Thymus (tissue), 11 donors: ENCODE measurements around the gene RPGR. TPM values are rescaled to one million over a fixed set of nuclear protein-coding genes. Genes with fewer than 3 reads are reported as not detected.

ENCODE experiments used
- DNase-seq, 9 donors: peaks; one replicate each; pipeline ENCODE4 v3.0.0-alpha.2; 2013; ENCODE audit warnings: low spot score in 9 of 9, low read depth in 6 of 9, missing footprints in 1 of 9
- H3K27ac ChIP-seq, 2 donors: one replicate each; pipeline ENCODE4 v1.5.1; 2013; ENCODE audit warnings: control low read depth in 1 of 2, low read depth in 1 of 2, low read length in 1 of 2, mild to moderate bottlenecking in 1 of 2, moderate library complexity in 1 of 2
- H3K27me3 ChIP-seq, 2 donors: one replicate each; pipeline ENCODE4 v1.5.1; 2013; ENCODE audit warnings: low read length in 1 of 2; ENCODE audit not compliant: control insufficient read depth in 2 of 2, insufficient read depth in 1 of 2
- H3K36me3 ChIP-seq, 2 donors: one replicate each; pipeline ENCODE4 v1.5.1; 2013; ENCODE audit warnings: low read length in 1 of 2, mild to moderate bottlenecking in 1 of 2, moderate library complexity in 1 of 2; ENCODE audit not compliant: control insufficient read depth in 2 of 2, insufficient read depth in 2 of 2
- H3K4me1 ChIP-seq, 2 donors: one replicate each; pipeline ENCODE4 v1.5.1; 2013; ENCODE audit warnings: low read length in 2 of 2; ENCODE audit not compliant: control insufficient read depth in 2 of 2, insufficient read depth in 2 of 2
- H3K4me3 ChIP-seq, 2 donors: one replicate each; pipeline ENCODE4 v1.5.1; 2013; ENCODE audit warnings: low read length in 2 of 2, control low read depth in 1 of 2, mild to moderate bottlenecking in 1 of 2
- H3K9me3 ChIP-seq, 2 donors: one replicate each; pipeline ENCODE4 v1.5.1; 2013; ENCODE audit warnings: low read length in 1 of 2, mild to moderate bottlenecking in 1 of 2; ENCODE audit not compliant: control insufficient read depth in 2 of 2, insufficient read depth in 1 of 2
- WGBS: extraction: QIAGEN DNeasy Blood & Tissue Kit; methylation state at CpG from one replicate; pipeline ENCODE4 v1.1.7; 2013; 5-methylcytosine and 5-hydroxymethylcytosine counted together
- polyA plus RNA-seq: library from polyadenylated mRNA; stranded (reverse); fragments of 200-250 nt; gene quantifications from one replicate; pipeline ENCODE4 v1.2.3, GENCODE V29; 2013
- total RNA-seq: library from RNA; stranded (reverse); fragments of 120-200 nt; gene quantifications from one replicate; pipeline ENCODE4 v1.2.4, GENCODE V29; 2013
- donor health status: healthy.

The RPGR gene
- total and polyA plus RNA-seq, 2 donors: 6.9 to 35.2 TPM

- H3K27ac ChIP-seq: no peak overlapping the region
Measured at GRCh38 chrX:38357747-38358673, 30.7 kb upstream of the RPGR start.

GRCh38 chrX:38356401-38356800 lies 29.1 kb upstream of the RPGR start:
- 95% methylated on average over 8 of the region's 8 CpGs for WGBS
- Histone ChIP-seq H3K27ac (no peak overlapping the region), H3K9me3 (no peaks in the 10 kb centered on the region), H3K27me3 (no peaks in the 10 kb centered on the region), H3K4me1 (no peaks in the 10 kb centered on the region), H3K4me3 (no peak overlapping the region), H3K36me3 (no peaks in the 10 kb centered on the region)
- DNase-seq: no peak

More at GRCh38 chrX:38357747-38358673, 30.7 kb upstream of the RPGR start:
- DNase-seq: no peak
- Histone ChIP-seq H3K36me3 (no peaks in the 10 kb centered on the region), H3K27me3 (no peaks in the 10 kb centered on the region), H3K4me1 (no peaks in the 10 kb centered on the region), H3K4me3 (no peak overlapping the region), H3K9me3 (no peaks in the 10 kb centered on the region)
- WGBS: 67% methylated on average over 4 of the region's 4 CpGs

- DNase-seq: no peak
- WGBS: 93% methylated on average over 4 of the region's 4 CpGs
- H3K36me3 ChIP-seq: no peaks in the 10 kb centered on the region
- H3K27me3 ChIP-seq: no peaks in the 10 kb centered on the region
- no peak within 1 kb of the TSS for H3K4me3 ChIP-seq
- H3K4me1 ChIP-seq: no peaks in the 10 kb centered on the region
- no peak within 1 kb of the TSS for H3K27ac ChIP-seq
- no peaks in the 10 kb centered on the region for H3K9me3 ChIP-seq
Measured at GRCh38 chrX:38352362-38352761, 25.1 kb upstream of the RPGR start, which contains the start of gene OTC. OTC (plus strand) TSS chrX:38352604; CDS start chrX:38352697, 93 bp downstream.

DNA sequence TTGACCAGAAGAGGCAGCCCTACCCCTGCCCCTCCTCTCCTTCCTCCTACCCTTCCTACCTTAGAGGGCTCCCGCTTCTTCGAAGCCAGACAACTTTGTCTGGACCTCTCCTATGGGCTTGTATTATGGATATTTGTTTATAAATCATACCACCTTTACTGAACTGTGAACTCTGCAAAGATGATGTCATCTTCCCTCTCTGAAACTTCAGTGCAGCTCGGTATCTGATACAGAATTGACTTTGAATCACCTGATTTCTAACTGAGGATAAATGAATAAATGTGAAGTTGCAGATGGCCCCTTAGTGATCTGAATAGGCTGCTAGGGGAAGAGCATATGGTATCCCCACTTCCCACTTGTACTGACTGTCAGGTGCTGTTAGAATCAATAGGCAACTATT lies 24.0 kb upstream of the RPGR start:
- no peak for DNase-seq
- Histone ChIP-seq H3K27me3 (no peaks in the 10 kb centered on the region), H3K4me1 (no peaks in the 10 kb centered on the region), H3K4me3 (no peak overlapping the region), H3K36me3 (no peaks in the 10 kb centered on the region), H3K27ac (no peak overlapping the region), H3K9me3 (no peaks in the 10 kb centered on the region)
- 94% methylated on average over 3 of the region's 3 CpGs for WGBS

GRCh38 chrX:38347136-38347535 lies 19.8 kb upstream of the RPGR start:
- no peaks in the 10 kb centered on the region for H3K4me1 ChIP-seq
- DNase-seq: peak in 1 of 9 donors; percentile 4

DNA sequence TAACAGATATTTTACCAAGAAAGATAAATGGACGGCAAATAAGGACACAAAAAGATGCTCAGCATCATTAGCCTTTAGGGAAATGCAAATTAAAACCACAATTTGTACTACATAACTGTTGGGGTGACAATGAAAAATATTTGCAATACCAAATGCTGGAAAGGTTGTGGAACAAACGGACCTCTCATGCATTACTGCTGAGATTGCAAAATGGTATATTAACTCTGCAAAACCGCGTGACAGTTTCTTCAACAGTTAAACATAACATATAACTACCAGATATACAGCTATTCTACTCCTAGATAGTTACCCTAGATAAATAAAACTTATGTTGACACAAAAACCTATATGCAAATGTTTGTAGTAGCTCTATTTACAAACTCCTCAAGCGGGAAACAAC lies 18.8 kb upstream of the RPGR start:
- Histone ChIP-seq H3K9me3 (no peaks in the 10 kb centered on the region), H3K4me3 (no peak overlapping the region), H3K27me3 (no peaks in the 10 kb centered on the region), H3K4me1 (no peaks in the 10 kb centered on the region), H3K36me3 (no peaks in the 10 kb centered on the region), H3K27ac (no peak overlapping the region)
- no peak for DNase-seq
- whole genome bisulfite sequencing: 59% methylated on average over 5 of the region's 5 CpGs

More at GRCh38 chrX:38347136-38347535, 19.8 kb upstream of the RPGR start:
- Histone ChIP-seq H3K4me3 (no peak overlapping the region), H3K27me3 (no peaks in the 10 kb centered on the region), H3K27ac (no peak overlapping the region), H3K36me3 (no peaks in the 10 kb centered on the region), H3K9me3 (no peaks in the 10 kb centered on the region)
- WGBS: 69% methylated on average over 2 of the region's 2 CpGs

DNA sequence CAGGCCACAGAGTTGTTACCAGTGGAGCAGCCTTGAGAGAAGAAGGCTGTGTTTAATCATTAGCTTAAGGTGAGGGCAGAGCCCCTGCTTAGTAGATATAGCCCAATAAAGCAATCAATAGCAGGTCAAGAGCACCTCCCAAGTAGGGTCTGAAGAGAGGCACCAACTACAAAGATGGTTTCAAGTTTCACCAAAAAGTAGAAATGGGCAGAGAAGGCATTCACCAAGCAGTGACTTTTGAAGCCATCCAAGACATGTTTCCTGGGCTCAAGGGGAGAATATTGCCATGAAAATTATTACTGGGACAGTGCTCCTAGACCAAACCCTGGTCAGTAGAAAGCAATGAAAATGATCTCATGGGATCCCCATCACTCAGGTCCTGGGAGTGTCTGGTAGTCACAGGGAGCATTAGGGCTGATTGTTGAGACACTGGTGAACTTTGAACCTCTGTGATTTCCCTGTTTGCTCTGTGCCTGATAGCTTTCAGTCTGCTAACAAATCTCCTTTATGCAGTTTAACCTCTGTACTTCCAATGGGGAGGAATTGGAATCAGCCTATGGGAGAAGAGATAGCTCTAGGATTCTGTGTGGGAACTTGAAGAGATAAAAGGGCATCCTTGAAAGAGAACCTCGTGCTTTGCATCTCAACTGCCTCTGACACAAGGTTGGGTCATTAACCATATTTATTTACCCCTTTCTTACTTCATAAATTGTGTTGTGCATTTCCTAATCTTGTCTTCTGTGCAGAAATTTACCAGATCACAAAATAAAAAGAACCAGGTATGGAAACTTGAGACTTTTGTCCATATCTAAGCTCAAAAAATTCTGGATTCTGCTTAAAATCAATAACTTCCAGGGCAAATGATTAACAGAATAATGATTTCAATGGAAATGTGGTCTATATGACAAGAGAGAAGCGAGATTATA lies 15.8 kb upstream of the RPGR start:
- Histone ChIP-seq H3K4me1 (no peaks in the 10 kb centered on the region), H3K36me3 (no peaks in the 10 kb centered on the region), H3K27me3 (no peaks in the 10 kb centered on the region), H3K4me3 (no peak overlapping the region), H3K9me3 (no peaks in the 10 kb centered on the region), H3K27ac (no peak overlapping the region)
- DNase-seq: no peak
- WGBS: 88% methylated on average over 2 of the region's 2 CpGs

- no peaks in the 10 kb centered on the region for H3K4me1 ChIP-seq
- H3K4me3 ChIP-seq: no peak overlapping the region
- 97% methylated on average over 3 of the region's 3 CpGs for WGBS
- no peak overlapping the region for H3K27ac ChIP-seq
- DNase-seq: no peak
- no peaks in the 10 kb centered on the region for H3K9me3 ChIP-seq
- H3K27me3 ChIP-seq: no peaks in the 10 kb centered on the region
- no peaks in the 10 kb centered on the region for H3K36me3 ChIP-seq
Measured at GRCh38 chrX:38341442-38341841, 14.1 kb upstream of the RPGR start.
